HG03378 (cell line): ENCODE measurements around the gene TAS1R3.

Source experiments
- ATAC-seq: cut with Tn5 transposase; IDR thresholded peaks from one replicate; pipeline ENCODE4 v1.9.1; 2021; ENCODE audit warnings: mild to moderate bottlenecking, moderate library complexity; ENCODE audit not compliant: unreplicated experiment

The TAS1R3 gene

GRCh38 chr1:1294250-1294890 is 36.7 kb upstream of the TAS1R3 start:
- no peak for ATAC-seq

DNA sequence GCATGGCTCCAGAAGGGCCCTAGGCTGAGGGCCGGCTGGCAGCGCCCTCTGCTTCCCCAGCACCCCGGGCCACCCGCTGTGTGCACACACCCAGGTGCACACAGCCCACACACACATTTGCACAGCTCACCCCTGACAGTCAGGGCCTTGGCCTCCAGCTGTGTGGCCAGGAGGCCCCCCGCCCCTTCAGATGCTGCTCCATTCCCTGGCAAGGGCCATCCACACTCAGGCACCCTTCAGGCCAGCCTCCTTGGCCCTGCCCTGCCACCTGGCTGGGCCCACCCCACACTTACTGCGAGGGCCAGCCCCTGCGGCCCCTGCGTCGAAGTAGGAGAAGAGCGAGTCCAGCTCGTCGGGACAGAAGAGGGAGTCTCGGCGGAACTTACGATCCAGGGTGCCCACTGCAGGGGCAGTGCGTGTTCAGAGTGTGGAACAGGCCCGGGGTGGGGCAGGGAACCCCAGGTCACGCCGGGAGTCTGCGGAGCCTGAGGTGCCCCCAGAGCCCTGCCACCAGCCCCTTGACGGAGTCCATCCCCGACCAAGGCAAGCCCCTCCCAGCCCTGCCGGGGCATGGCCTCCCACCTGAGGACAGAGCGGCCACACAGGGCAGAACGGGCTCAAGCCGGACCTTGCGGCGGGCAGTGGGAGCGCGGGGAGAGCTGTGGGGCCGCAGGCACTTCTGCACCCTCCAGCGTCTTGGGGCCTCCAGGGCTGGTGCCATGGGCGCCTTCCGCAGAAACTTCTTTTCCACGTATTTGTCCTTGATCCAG is 35.7 kb upstream of the TAS1R3 start:
- ATAC-seq = no peak

- no peak for ATAC-seq
These were observed 34.7 kb upstream of the TAS1R3 start for GRCh38 chr1:1296070-1297061.

DNA sequence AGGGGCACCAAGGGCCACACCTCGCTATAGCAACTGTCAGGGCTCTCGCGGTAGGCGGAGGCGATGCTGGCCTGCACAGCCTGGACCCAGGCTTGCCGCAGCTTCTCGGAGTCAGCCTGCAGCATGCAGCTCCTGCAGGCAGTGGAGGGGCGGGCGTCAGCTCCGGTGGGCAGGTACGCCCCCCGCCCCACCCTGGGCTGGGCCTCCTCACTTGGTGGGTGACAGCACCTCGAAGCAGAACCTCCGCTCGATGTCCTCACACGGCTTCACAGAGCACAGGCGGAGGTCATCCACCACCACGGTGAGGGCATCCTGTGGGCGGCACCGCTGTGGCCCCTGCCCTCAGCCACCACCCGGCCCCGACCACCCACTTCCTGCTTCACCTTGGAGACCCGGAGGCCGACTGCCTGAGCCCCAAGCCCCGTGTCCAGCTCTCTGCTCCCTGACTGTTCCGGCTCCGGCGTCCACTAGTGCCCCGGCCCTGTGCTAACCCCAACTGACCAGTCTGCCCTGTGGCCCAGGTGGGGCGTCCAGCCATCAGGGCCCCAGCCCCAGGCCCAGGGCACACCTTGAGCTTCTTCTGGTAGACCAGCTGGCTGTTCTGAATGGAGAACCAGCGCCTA is 33.2 kb upstream of the TAS1R3 start:
- no peak for ATAC-seq

GRCh38 chr1:1298861-1299685 is 32.0 kb upstream of the TAS1R3 start:
- no peak for ATAC-seq

DNA sequence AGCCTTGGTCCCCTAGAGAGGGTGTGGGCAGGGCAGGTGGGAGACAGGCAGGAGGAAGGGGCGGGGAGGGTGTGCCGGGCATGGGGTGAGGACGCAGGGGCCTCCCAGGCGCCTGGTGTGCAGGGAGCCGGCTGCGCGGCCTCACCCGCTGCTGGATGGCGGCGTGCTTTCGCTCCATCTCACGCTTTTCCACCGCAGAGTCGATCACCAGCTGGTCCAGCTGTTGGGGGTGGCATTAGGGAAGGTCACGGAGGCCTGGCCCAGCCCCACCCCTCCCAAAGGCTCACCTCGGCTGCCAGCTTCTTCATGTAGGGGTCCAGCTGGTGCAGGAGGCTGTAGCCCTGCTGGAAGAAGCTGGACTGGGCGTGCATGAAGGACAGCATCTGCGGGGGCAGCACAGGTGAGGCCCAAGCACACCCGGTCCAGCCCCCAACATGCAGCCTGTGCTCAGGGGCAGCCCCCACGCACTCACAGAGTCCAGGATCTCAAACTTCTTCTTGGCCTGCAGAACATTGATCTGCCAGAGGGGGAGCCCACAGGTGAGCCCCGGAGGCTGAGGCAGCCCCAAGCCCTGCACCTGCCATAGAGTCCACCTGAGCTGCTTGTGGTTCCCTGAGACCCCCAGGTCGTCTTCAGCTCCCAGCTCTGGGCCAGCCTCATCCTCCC is 31.3 kb upstream of the TAS1R3 start:
- no peak for ATAC-seq

DNA sequence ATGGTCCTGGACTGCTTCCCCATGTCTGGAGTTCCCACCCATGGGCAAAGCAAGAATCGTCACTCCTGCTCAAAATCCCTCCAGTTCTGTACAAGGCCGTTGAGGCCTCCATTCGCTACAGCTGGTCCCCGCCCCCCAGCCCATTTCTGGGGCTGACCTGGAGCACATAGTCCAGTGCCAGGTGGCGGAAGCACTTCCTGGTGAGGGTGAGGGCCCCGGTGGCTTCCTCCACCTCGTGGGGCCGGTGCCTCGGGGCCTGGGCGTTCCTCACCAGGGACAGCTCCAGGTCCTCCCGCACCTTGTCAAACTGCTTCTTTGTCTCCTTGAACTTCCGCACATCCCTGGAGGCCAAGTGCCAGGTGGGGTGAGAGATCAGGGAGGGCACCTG is 30.7 kb upstream of the TAS1R3 start:
- no peak for ATAC-seq

DNA sequence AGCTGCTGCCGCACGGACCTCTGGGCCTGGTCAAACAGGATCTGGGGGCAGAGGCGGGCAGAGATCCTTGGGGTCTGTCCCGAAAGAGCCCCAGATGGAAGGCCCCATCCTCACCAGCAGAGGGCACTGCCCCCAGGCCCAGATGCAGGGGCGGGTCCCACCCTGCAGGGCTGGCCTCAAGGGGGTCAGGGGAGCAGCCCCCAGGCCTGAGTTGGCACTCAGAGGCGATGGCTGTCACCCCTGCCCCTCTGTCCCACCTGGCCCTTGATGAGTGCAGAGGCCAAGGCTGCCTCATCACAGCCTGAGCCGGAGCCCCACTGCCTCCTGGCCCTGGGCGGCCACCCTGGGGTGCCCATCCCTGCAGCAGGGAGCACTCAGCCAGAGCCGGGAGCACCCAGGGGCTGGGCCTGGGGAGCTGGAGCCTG is 29.1 kb upstream of the TAS1R3 start:
- ATAC-seq = no peak

DNA sequence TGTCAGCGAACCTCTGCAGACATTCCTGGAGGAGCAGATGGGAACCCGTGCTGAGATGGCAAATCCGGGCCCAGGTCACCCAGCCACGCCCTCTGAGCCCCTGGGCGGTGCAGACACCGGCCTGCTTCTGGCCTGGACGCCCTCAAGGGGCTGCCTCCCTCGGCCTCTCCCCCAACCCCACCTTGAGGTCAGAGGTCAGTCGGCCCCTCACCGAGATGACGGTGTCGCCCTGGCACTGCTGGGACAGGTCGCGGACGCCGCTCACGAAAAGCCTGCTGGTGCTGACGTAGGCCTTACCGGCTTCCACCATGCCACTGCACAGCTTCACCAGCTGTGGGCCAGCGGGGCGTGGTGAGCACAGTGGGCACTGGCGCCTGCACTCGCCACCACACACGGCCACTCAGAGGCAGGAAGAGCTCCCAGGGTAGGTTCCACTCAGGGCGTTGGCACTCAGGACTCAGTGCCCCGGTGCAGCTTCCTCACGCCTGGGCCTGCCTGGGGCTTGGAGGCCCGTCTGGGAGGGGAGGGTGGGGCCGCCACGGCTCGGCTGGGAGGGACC is 28.1 kb upstream of the TAS1R3 start:
- no peak for ATAC-seq

DNA sequence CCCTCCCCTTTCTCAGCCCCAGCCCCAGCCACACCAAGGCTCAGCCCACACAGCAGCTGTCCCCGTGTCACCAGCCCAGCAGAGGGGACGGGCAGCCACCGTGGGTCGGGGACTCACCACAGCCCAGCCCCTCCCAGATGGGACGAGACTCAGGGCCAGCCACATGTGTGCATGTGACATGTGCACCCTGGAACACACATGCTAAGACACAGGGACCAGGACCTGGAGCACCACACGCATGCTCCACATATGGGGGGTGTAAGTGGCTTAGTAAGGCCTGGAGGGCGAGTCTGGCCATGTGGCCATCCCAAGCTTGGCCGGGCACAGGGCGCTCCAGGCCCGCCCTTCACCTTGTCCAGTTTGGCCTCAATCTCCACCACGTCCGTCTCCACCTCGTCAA is 27.3 kb upstream of the TAS1R3 start:
- ATAC-seq = no peak

DNA sequence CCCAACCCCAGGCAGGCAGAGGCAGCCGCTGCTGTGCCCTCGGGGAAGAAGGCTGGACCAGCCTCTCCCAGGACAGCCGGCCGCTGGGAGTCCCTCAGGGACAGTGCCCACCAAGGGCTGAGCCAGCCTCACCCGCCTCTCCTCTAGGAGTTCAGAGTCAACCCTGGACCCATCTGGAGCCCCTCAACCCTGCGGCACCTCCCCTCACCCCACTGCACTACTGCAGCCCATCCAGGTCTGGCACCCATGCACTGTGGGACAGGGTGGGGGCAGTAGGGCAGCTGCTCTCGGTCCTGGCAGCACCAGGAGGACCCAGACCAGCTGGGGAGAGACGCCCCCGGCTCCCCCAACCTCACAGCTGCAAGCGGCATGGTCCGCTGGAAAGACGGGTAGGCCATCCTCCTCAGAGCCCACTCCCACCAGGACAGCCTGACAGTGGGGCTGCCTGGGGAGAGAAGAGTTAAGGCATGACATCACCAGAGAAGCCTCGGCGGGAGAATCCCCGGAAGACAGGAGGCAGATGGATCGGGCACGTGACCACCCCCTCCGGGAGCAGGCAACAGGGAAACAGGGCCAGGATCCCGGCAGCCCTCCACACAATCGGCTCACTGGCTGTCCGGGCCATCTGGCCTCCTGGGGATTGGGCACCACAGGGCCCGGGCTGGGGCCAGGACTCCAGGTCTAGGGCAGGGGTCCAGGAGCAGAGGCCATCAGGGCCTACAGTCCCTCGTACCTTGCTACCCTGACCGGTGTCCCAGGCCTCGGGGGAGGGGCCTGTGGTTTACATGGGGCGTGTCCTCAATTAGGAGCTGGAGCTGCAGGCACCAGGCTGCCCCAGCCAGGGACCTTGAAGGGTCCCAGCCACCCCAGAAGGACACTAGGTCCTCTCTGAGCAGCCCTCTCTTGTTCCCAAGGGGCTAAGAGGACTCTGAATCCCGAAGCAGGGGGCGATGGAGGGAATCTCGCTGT is 26.5 kb upstream of the TAS1R3 start:
- no peak for ATAC-seq

DNA sequence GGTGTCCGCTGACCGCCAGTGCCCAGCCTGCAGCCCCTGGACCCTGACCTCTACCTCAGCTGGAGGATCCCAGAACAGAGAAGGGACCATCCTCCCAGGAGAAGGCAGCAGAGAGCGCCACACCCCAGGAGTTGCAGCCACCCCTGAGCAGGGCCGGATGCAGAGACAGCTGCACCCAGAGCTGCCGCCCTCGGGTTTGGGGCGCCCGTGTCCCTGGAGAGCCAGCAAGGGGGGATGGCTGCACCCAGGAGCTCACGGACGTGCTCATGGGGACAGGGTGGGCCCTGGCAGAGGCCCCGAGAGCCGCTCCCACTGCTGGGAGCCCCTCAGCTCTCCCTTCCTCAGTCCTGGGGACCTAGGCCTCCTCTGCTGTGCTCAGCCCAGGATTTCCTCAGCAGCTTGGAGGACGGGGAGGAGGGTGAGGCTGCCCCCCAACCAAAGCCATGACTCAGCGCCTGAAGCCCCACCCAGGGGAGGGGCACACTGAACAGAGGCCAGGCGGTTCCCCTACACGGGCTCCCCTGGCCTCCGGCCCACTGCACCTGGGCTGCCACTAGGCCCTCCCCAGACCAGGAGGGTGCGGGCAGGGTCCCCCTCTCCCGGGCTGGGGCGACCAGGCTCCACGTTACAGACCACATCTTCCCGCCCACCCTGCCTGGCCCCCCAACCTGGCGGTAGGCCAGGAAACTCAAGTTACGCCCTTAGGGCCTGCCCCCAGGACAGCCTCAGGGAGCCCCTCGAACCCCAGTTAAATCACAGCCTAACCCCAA is 25.6 kb upstream of the TAS1R3 start:
- no peak for ATAC-seq

DNA sequence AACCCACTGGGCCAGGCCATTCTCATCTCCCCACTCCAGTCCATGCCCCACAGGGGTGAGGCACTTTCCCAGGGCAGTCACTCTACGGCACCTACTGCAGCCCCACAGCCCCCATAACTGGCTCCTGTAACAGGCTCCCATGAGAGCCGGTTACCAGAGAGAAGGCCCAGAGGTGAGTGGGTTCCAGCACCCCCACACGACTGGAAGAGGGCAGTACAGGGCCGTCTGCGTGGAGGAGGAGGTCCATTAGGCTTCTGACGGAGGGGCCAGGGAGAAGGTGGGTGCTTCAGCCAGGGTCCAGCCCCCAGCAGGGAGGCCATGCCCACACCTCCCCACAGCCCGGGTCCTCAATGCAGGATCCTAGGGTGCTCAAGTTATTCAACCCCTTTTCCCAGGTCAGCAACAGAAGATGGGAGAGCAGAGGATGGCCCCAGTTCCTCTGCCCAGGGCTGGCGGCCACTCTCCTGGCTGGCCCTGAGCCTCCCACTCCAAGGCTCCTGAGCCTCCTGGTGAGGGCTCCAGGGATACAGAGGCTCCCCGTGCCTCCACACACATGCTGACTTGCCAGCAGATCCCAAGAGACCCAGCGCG is 24.9 kb upstream of the TAS1R3 start:
- no peak for ATAC-seq

DNA sequence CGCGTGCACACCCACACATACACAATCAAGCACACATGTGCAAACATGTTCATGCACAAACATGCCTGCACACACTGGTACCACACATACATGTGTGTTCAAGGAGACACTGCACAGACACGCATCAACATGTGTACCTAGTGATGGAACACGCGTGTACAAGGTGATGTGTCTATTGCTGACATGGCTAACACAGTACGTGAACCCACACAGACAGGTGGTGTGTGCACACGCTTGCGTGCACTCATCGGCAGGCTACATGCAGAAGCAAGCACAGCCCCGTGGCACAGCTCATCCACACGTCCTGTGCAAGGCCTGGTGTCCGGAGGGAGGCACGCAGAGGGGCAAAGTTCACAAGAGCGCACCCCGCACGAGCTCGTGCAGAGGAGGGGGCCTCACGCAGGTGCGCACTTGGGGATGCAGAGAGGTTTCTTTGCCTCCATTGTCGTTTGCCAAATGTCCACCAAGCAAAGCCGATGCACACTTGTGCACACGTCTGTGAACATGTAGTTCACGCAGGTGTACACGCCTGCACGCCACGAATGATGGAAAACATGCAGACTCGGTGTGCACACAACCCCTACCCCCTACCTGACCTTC is 24.3 kb upstream of the TAS1R3 start:
- no peak for ATAC-seq

DNA sequence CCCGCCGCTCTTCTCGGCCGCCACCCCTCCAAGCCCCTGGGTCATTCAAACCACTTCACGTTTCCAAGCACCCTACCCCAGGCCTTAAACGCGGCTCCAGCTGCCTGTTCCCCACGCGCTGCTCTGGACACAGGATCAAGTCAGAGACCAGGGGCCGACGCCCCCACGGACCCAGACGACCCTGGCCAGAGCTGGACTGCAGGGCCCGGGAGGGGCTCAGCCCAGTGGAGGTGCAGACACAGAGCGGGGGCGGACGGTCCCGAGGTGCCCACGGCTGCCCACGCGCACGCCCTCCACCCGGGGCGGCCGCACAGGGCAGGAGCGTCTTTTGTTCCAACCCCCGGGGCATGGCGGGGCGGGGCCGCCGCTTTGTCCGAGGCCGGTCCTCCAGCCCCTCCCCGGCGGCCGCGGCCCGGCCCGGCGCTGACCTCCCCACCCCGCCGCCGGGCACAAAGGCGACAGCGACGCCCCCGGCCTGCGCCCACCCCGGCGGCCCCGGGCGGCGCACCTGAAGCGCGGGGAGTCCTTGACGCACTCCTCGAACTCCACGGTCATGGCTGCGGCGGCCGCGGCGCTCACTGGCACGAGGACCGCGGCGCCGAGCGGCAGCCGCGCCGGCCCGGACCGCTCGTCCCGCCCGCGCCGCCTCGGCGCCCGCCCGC is 23.7 kb upstream of the TAS1R3 start:
- ATAC-seq = no peak
